Panc1 (cell line): ENCODE results near the gene POLR1E.

Experiments
- POLR2AphosphoS5 ChIP-seq: IDR thresholded peaks from 2 replicates; pipeline ENCODE4 v1.6.1; 2012; ENCODE audit warnings: mild to moderate bottlenecking, low read depth, low read length, moderate library complexity
- TCF7L2 ChIP-seq: IDR thresholded peaks from 2 replicates; pipeline ENCODE4 v1.6.1; 2011; ENCODE audit warnings: mild to moderate bottlenecking, low read depth, low read length, inconsistent platforms
- TF ChIP-seq, protein P1 (sequence below): fragments of 450-650 bp; IDR thresholded peaks from 2 replicates; pipeline ENCODE4 v1.5.1; 2017; ENCODE audit warnings: mild to moderate bottlenecking
- TF ChIP-seq, protein P2 (sequence below), 2 experiments: IDR thresholded peaks; 2 replicates each; pipeline ENCODE4 v1.6.1; 2011 to 2012; ENCODE audit warnings: low read depth in 2 of 2, control low read depth in 1 of 2, low read length in 1 of 2, mild to moderate bottlenecking in 1 of 2, moderate library complexity in 1 of 2; ENCODE audit not compliant: insufficient read depth in 1 of 2

GRCh38 chr9:37480759-37481158, 5.0 kb upstream of the POLR1E start:
- TF ChIP-seq, protein P1, sequence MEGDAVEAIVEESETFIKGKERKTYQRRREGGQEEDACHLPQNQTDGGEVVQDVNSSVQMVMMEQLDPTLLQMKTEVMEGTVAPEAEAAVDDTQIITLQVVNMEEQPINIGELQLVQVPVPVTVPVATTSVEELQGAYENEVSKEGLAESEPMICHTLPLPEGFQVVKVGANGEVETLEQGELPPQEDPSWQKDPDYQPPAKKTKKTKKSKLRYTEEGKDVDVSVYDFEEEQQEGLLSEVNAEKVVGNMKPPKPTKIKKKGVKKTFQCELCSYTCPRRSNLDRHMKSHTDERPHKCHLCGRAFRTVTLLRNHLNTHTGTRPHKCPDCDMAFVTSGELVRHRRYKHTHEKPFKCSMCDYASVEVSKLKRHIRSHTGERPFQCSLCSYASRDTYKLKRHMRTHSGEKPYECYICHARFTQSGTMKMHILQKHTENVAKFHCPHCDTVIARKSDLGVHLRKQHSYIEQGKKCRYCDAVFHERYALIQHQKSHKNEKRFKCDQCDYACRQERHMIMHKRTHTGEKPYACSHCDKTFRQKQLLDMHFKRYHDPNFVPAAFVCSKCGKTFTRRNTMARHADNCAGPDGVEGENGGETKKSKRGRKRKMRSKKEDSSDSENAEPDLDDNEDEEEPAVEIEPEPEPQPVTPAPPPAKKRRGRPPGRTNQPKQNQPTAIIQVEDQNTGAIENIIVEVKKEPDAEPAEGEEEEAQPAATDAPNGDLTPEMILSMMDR, result no peak
- no peak for TF ChIP-seq POLR2AphosphoS5
- TF ChIP-seq, protein P2, sequence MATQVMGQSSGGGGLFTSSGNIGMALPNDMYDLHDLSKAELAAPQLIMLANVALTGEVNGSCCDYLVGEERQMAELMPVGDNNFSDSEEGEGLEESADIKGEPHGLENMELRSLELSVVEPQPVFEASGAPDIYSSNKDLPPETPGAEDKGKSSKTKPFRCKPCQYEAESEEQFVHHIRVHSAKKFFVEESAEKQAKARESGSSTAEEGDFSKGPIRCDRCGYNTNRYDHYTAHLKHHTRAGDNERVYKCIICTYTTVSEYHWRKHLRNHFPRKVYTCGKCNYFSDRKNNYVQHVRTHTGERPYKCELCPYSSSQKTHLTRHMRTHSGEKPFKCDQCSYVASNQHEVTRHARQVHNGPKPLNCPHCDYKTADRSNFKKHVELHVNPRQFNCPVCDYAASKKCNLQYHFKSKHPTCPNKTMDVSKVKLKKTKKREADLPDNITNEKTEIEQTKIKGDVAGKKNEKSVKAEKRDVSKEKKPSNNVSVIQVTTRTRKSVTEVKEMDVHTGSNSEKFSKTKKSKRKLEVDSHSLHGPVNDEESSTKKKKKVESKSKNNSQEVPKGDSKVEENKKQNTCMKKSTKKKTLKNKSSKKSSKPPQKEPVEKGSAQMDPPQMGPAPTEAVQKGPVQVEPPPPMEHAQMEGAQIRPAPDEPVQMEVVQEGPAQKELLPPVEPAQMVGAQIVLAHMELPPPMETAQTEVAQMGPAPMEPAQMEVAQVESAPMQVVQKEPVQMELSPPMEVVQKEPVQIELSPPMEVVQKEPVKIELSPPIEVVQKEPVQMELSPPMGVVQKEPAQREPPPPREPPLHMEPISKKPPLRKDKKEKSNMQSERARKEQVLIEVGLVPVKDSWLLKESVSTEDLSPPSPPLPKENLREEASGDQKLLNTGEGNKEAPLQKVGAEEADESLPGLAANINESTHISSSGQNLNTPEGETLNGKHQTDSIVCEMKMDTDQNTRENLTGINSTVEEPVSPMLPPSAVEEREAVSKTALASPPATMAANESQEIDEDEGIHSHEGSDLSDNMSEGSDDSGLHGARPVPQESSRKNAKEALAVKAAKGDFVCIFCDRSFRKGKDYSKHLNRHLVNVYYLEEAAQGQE (IDR thresholded peaks at IDR 0.05; ENCODE audit: insufficient read depth in 1 of 2, low read depth in 2 of 2, low read length in 1 of 2), result no peak
- no peak for TF ChIP-seq TCF7L2
